CD4-positive, CD25-positive, alpha-beta regulatory T cell (primary cell): ENCODE measurements around the gene LOXL3. TPM values are rescaled to one million over a fixed set of nuclear protein-coding genes. Genes with fewer than 3 reads are reported as not detected.

Experiments used
- ATAC-seq, 2 donors: fragments of 150-1000 bp; cut with Tn5 transposase; one replicate each; pipeline ENCODE4 v1.10.0; 2021; ENCODE audit warnings: low read depth in 2 of 2, moderate number of reproducible peaks in 2 of 2, moderate library complexity in 1 of 2
- DNase-seq, 3 donors: peaks; one replicate each; pipeline versions ENCODE4 v3.0.0 to v3.0.0-alpha.2; 2012 to 2022; ENCODE audit warnings: mixed read lengths in 1 of 3
- H3K27ac ChIP-seq: one replicate; pipeline ENCODE4 v1.7.0; 2013; ENCODE audit warnings: mild to moderate bottlenecking, low read length; ENCODE audit not compliant: insufficient read depth, poor library complexity, severe bottlenecking
- H3K27me3 ChIP-seq: one replicate; pipeline ENCODE4 v1.7.0; 2013; ENCODE audit warnings: low read length; ENCODE audit not compliant: control insufficient read depth, insufficient read depth
- H3K36me3 ChIP-seq: one replicate; pipeline ENCODE4 v1.7.0; 2013; ENCODE audit warnings: mild to moderate bottlenecking, low read length, moderate library complexity; ENCODE audit not compliant: control insufficient read depth, insufficient read depth
- H3K4me1 ChIP-seq: 2 replicates; pipeline ENCODE4 v1.7.0; 2013; ENCODE audit warnings: mild to moderate bottlenecking, low read length; ENCODE audit not compliant: insufficient read depth, control insufficient read depth, poor library complexity, severe bottlenecking
- H3K4me3 ChIP-seq: one replicate; pipeline ENCODE4 v1.7.0; 2013; ENCODE audit warnings: low read depth, mild to moderate bottlenecking, low read length, moderate library complexity
- H3K9me3 ChIP-seq, 2 experiments: 1 replicate in 1 of 2; 2 replicates in 1 of 2; pipeline ENCODE4 v1.7.0; 2013; ENCODE audit warnings: low read length in 2 of 2, mild to moderate bottlenecking in 1 of 2, moderate library complexity in 1 of 2; ENCODE audit not compliant: control insufficient read depth in 2 of 2
- H3K27ac Mint-ChIP-seq, 3 donors: one replicate each; pipeline ENCODE4 v1.8.0; 2020 to 2022; ENCODE audit warnings: mild to moderate bottlenecking in 3 of 3, mixed read lengths in 3 of 3, moderate library complexity in 2 of 3
- H3K27me3 Mint-ChIP-seq: one replicate; pipeline ENCODE4 v1.8.0; 2022; ENCODE audit warnings: mild to moderate bottlenecking, mixed read lengths
- H3K36me3 Mint-ChIP-seq: one replicate; pipeline ENCODE4 v1.8.0; 2020; ENCODE audit warnings: mixed read lengths
- H3K4me1 Mint-ChIP-seq, 4 donors: one replicate each; pipeline ENCODE4 v1.8.0; 2020 to 2022; ENCODE audit warnings: mixed read lengths in 4 of 4, mild to moderate bottlenecking in 1 of 4
- H3K4me3 Mint-ChIP-seq, 4 donors: one replicate each; pipeline ENCODE4 v1.8.0; 2020 to 2022; ENCODE audit warnings: mild to moderate bottlenecking in 4 of 4, mixed read lengths in 4 of 4, moderate library complexity in 3 of 4
- H3K9me3 Mint-ChIP-seq, 7 donors: one replicate each; pipeline ENCODE4 v1.8.0; 2020 to 2022; ENCODE audit warnings: mixed read lengths in 7 of 7, mild to moderate bottlenecking in 3 of 7, moderate library complexity in 2 of 7
- polyA plus RNA-seq, 4 donors: library from polyadenylated mRNA; unstranded; fragments of 300-500 nt; fragmentation: Illumina TruSeq; gene quantifications; one replicate each; pipeline ENCODE4 v1.2.3, GENCODE V29; 2021
- total RNA-seq: library from RNA; stranded (reverse); gene quantifications from one replicate; pipeline ENCODE4 v1.2.3, GENCODE V29; 2022

LOXL3 gene
- total and polyA plus RNA-seq, 5 donors from 2014 or later: 0.09 to 1.1 TPM; not detected in 3

- H3K36me3 ChIP-seq: peaks cover 21% of the 10 kb centered on the region
- ATAC-seq: peak; percentile 92 to 94
- H3K4me1 ChIP-seq: peaks cover 22% of the 10 kb centered on the region
- H3K27ac ChIP-seq: peak within 1 kb of the TSS; percentile 91
- H3K27me3 ChIP-seq: no peaks in the 10 kb centered on the region
- peak within 1 kb of the TSS; percentile 94 for H3K4me3 ChIP-seq
- H3K27ac Mint-ChIP-seq: peak within 1 kb of the TSS; percentile 90 to 100 (median 99)
- H3K27me3 Mint-ChIP-seq: no peaks in the 10 kb centered on the region
- peaks cover 18% of the 10 kb centered on the region for H3K36me3 Mint-ChIP-seq
- H3K4me1 Mint-ChIP-seq: peaks cover 0 to 53% (median 25%) of the 10 kb centered on the region in 4 donors
- DNase-seq: peak; percentile 89 to 96 (median 96)
- peak within 1 kb of the TSS; percentile 98 to 100 (median 100) for H3K4me3 Mint-ChIP-seq
- no peaks in the 10 kb centered on the region for H3K9me3 Mint-ChIP-seq
- H3K9me3 ChIP-seq: no peaks in the 10 kb centered on the region
These were observed 70.7 kb downstream of the LOXL3 start, which contains the start of the genes CCDC142 and TTC31 for GRCh38 chr2:74482801-74483674. Gene CCDC142 (minus strand): TSS chr2:74482998. CDS start chr2:74482837, 161 bp downstream. Gene TTC31 (plus strand): TSS chr2:74483081. CDS start chr2:74483096, 15 bp downstream.

Other genes with a start within 250 kb of the LOXL3 start
- gene SLC4A5, start 210.5 kb downstream of the LOXL3 start, total RNA-seq: 12.7 TPM
- under 1 TPM; 0.30 to 0.93 (median 0.62) TPM for gene SLC4A5, start 210.5 kb downstream of the LOXL3 start, polyA plus RNA-seq
- gene DCTN1, start 173.6 kb downstream of the LOXL3 start, total RNA-seq: 83.5 TPM
- 10 to 100 TPM; 42.9 to 58.9 (median 47.0) TPM for gene DCTN1, start 173.6 kb downstream of the LOXL3 start, polyA plus RNA-seq
- gene C2orf81, start 132.3 kb downstream of the LOXL3 start, total RNA-seq: 1.1 TPM
- gene C2orf81, start 132.3 kb downstream of the LOXL3 start, polyA plus RNA-seq: 1 to 10 TPM; 1.2 to 3.9 (median 2.3) TPM
- 18.4 TPM for gene WDR54, start 132.2 kb downstream of the LOXL3 start, total RNA-seq
- gene WDR54, start 132.2 kb downstream of the LOXL3 start, polyA plus RNA-seq: 10 to 100 TPM; 49.4 to 84.3 (median 59.2) TPM
- gene RTKN, start 112.0 kb downstream of the LOXL3 start, total RNA-seq: 0.39 TPM
- gene RTKN, start 112.0 kb downstream of the LOXL3 start, polyA plus RNA-seq: under 1 TPM in 2 of 4 donors, not detected in 2; 0.34 TPM
- gene INO80B, start 98.9 kb downstream of the LOXL3 start, total RNA-seq: 62.6 TPM
- gene INO80B, start 98.9 kb downstream of the LOXL3 start, polyA plus RNA-seq: 1 to 10 TPM; 5.0 to 9.3 (median 5.7) TPM
- 79.5 TPM for gene WBP1, start 95.5 kb downstream of the LOXL3 start, total RNA-seq
- gene WBP1, start 95.5 kb downstream of the LOXL3 start, polyA plus RNA-seq: 10 to 100 TPM; 33.5 to 46.7 (median 37.2) TPM
- 56.8 TPM for gene MOGS, start 88.6 kb downstream of the LOXL3 start, total RNA-seq
- 10 to 100 TPM; 31.7 to 38.0 (median 34.8) TPM for gene MOGS, start 88.6 kb downstream of the LOXL3 start, polyA plus RNA-seq
- 57.2 TPM for gene MRPL53, start 81.3 kb downstream of the LOXL3 start, total RNA-seq
- 100 to 1,000 TPM; 120 to 163 (median 137) TPM for gene MRPL53, start 81.3 kb downstream of the LOXL3 start, polyA plus RNA-seq
- 15.8 TPM for gene CCDC142, start 70.9 kb downstream of the LOXL3 start, total RNA-seq
- 10 to 100 TPM in 3 of 4 donors, 1 to 10 TPM in 1; 8.9 to 14.9 (median 10.4) TPM for gene CCDC142, start 70.9 kb downstream of the LOXL3 start, polyA plus RNA-seq
- 38.7 TPM for gene TTC31, start 70.9 kb downstream of the LOXL3 start, total RNA-seq
- 10 to 100 TPM; 21.7 to 24.7 (median 22.7) TPM for gene TTC31, start 70.9 kb downstream of the LOXL3 start, polyA plus RNA-seq
- gene LBX2, start 54.3 kb downstream of the LOXL3 start, total RNA-seq: not detected
- under 1 TPM in 2 of 4 donors, not detected in 2; 0.16 to 0.40 TPM for gene LBX2, start 54.3 kb downstream of the LOXL3 start, polyA plus RNA-seq
- 17.0 TPM for gene PCGF1, start 46.2 kb downstream of the LOXL3 start, total RNA-seq
- gene PCGF1, start 46.2 kb downstream of the LOXL3 start, polyA plus RNA-seq: 10 to 100 TPM; 13.8 to 23.9 (median 15.6) TPM
- gene TLX2, start 39.5 kb downstream of the LOXL3 start, total RNA-seq: not detected
- under 1 TPM in 2 of 4 donors, not detected in 2; 0.10 to 0.14 TPM for gene TLX2, start 39.5 kb downstream of the LOXL3 start, polyA plus RNA-seq
- gene DQX1, start 27.7 kb downstream of the LOXL3 start, total RNA-seq: 0.15 TPM
- gene DQX1, start 27.7 kb downstream of the LOXL3 start, polyA plus RNA-seq: not detected
- gene AUP1, start 24.2 kb downstream of the LOXL3 start, total RNA-seq: 183 TPM
- gene AUP1, start 24.2 kb downstream of the LOXL3 start, polyA plus RNA-seq: 100 to 1,000 TPM in 2 of 4 donors, 10 to 100 TPM in 2; 85.7 to 112 (median 99.7) TPM
- gene HTRA2, start 24.0 kb downstream of the LOXL3 start, total RNA-seq: 25.8 TPM
- 10 to 100 TPM; 26.6 to 34.1 (median 30.5) TPM for gene HTRA2, start 24.0 kb downstream of the LOXL3 start, polyA plus RNA-seq
- gene DOK1, start 778 bp upstream of the LOXL3 start, total RNA-seq: 19.8 TPM
- 10 to 100 TPM; 29.9 to 39.3 (median 33.7) TPM for gene DOK1, start 778 bp upstream of the LOXL3 start, polyA plus RNA-seq
- gene M1AP, start 94.4 kb upstream of the LOXL3 start, total RNA-seq: not detected
- not detected for gene M1AP, start 94.4 kb upstream of the LOXL3 start, polyA plus RNA-seq
- gene SEMA4F, start 100.3 kb upstream of the LOXL3 start, total RNA-seq: 11.1 TPM
- 1 to 10 TPM; 7.3 to 10.0 (median 8.5) TPM for gene SEMA4F, start 100.3 kb upstream of the LOXL3 start, polyA plus RNA-seq